Measurements from ENCODE around the gene MRPL3.

- TF ChIP-seq CTCF (IDR thresholded peaks at IDR 0.05) (no peak), POLR2A (IDR thresholded peaks at IDR 0.05) (no peak)
Observed at GRCh38 chr3:131550562-131551465, 48.0 kb upstream of the MRPL3 start.
